Left colon (tissue), 2 donors: ENCODE results near the gene ARSK. TPM values are rescaled to one million over a fixed set of nuclear protein-coding genes. Genes with fewer than 3 reads are reported as not detected.
A peak's percentile ranks its signal among the peaks of the same experiment; 100 is the strongest.
"Not testable (repeated sequence)": the region's sequence is repeated elsewhere in the genome, so short reads cannot be mapped to it uniquely, and the experiment has no call there.

Experiments used
- ATAC-seq: fragments of 200-7000 bp; cut with Tn5 transposase; one replicate; pipeline ENCODE4 v1.9.1; 2020; ENCODE audit warnings: mild to moderate bottlenecking, moderate library complexity
- DNase-seq, 2 donors: peaks; one replicate each; pipeline ENCODE4 v3.0.0-alpha.2; 2020
- intact Hi-C, 2 donors: fragments of 100-400 bp; cut with DNase I in 1 of 2; cut with micrococcal nuclease in 1 of 2; formaldehyde crosslinking; loops; one replicate each; pipeline versions ENCODE4 v1.11.2 to v1.14.0; 2022; cut with DNase I, micrococcal nuclease
- total RNA-seq, 2 donors: library from RNA; stranded (reverse); fragmentation: NEBNext Ultra II Directional; extraction: Animal tissue kit (Norgen Biotek cat#: 25700); gene quantifications; one replicate each; pipeline ENCODE4 v1.2.1, GENCODE V29; 2021
- donor health status: DM: no; HTN: no; CAD: no.
- donor health status: DM: yes; HTN: yes; CAD: no.

The ARSK gene
- total RNA-seq, 2 donors from 2014 or later, result 2.0 to 2.2 TPM

- DNase-seq (no peak), ATAC-seq (no peak)
- intact Hi-C loops, result no loop called here
Measured at GRCh38 chr5:95638632-95639031, 83.7 kb downstream of the ARSK start.

- ATAC-seq (no peak), DNase-seq (no peak)
- intact Hi-C loops, result loop anchor here in 1 of 2 donors (10.0 kb wide), 3 partner anchors 143 to 703 kb away; partner anchors contain the start of gene ELL2
Measured at GRCh38 chr5:95641741-95642220, 86.9 kb downstream of the ARSK start.

GRCh38 chr5:95643152-95643551 lies 88.3 kb downstream of the ARSK start:
- intact Hi-C loops, result loop anchor here in 1 of 2 donors (10.0 kb wide), 3 partner anchors 142 to 702 kb away; partner anchors contain the start of gene ELL2
- DNase-seq, result no peak
- no peak for ATAC-seq

- ATAC-seq (no peak), DNase-seq (peak; percentile 43 to 50)
- intact Hi-C loops, result loop anchor here in 1 of 2 donors (10.0 kb wide), 3 partner anchors 140 to 700 kb away; partner anchors contain the start of gene ELL2
Measured at GRCh38 chr5:95644351-95645042, 89.6 kb downstream of the ARSK start.

GRCh38 chr5:95646226-95646568 lies 91.3 kb downstream of the ARSK start:
- not testable (repeated sequence) for DNase-seq
- ATAC-seq, result peak; percentile 8
- intact Hi-C loops, result loop anchor here in 1 of 2 donors (10.0 kb wide), 3 partner anchors 139 to 699 kb away; partner anchors contain the start of gene ELL2

GRCh38 chr5:95646569-95647431 lies 91.9 kb downstream of the ARSK start, which contains the start of gene RFESD:
RFESD (plus strand) TSS chr5:95646777; CDS start chr5:95652272, 5,495 bp downstream.
- peak; percentile 94 for ATAC-seq
- intact Hi-C loops, result loop anchor here in 1 of 2 donors (10.0 kb wide), 3 partner anchors 138 to 698 kb away; partner anchors contain the start of gene ELL2

GRCh38 chr5:95647886-95648860 lies 93.3 kb downstream of the ARSK start:
- ATAC-seq, result no peak
- intact Hi-C loops, result loop anchor here in 1 of 2 donors (10.0 kb wide), 3 partner anchors 137 to 697 kb away; partner anchors contain the start of gene ELL2

More at GRCh38 chr5:95646569-95647431, 91.9 kb downstream of the ARSK start, which contains the start of gene RFESD:
- DNase-seq, result peak; percentile 100

GRCh38 chr5:95649274-95649673 lies 94.4 kb downstream of the ARSK start:
- intact Hi-C loops, result loop anchor here in 1 of 2 donors (10.0 kb wide), 3 partner anchors 136 to 696 kb away; partner anchors contain the start of gene ELL2
- DNase-seq (no peak), ATAC-seq (no peak)

More at GRCh38 chr5:95647886-95648860, 93.3 kb downstream of the ARSK start:
- no peak for DNase-seq

- ATAC-seq, result no peak
- intact Hi-C loops, result loop anchor here in 1 of 2 donors (10.0 kb wide), 3 partner anchors 135 to 695 kb away; partner anchors contain the start of gene ELL2
- DNase-seq, result no peak
Measured at GRCh38 chr5:95649842-95650620, 95.1 kb downstream of the ARSK start.

- intact Hi-C loops, result no loop called here
- DNase-seq (no peak), ATAC-seq (no peak)
Measured at GRCh38 chr5:95652849-95653248, 97.9 kb downstream of the ARSK start.

- intact Hi-C loops, result no loop called here
- DNase-seq, result no peak
- no peak for ATAC-seq
Measured at GRCh38 chr5:95654196-95654595, 99.3 kb downstream of the ARSK start.

Other genes with a start within 250 kb of the ARSK start
- not detected for gene FAM81B, start 163.7 kb upstream of the ARSK start, total RNA-seq
- gene SKIC3, start 124 bp upstream of the ARSK start, total RNA-seq, result 10 to 100 TPM; 50.3 to 57.2 TPM
- under 1 TPM; 0.37 to 0.45 TPM for gene GPR150, start 65.0 kb downstream of the ARSK start, total RNA-seq
- under 1 TPM; 0.55 to 0.84 TPM for gene RFESD, start 91.7 kb downstream of the ARSK start, total RNA-seq
- under 1 TPM; 0.31 to 0.49 TPM for gene SPATA9, start 127.9 kb downstream of the ARSK start, total RNA-seq
- 10 to 100 TPM; 49.8 to 54.0 TPM for gene RHOBTB3, start 176.2 kb downstream of the ARSK start, total RNA-seq